Stimulated activated CD4-positive, alpha-beta T cell treated with anti-CD3 and anti-CD28 coated beads, Interleukin-12 subunit alpha, Interleukin-12 subunit beta, amount 100 ng/mL, for 4 hours (primary cell): Measurements from ENCODE around the gene IP6K2.
"Not testable (repeated sequence)": the region's sequence is repeated elsewhere in the genome, so short reads cannot be mapped to it uniquely, and the experiment has no call there.

Experiments used
- DNase-seq: peaks from one replicate; pipeline ENCODE4 v3.0.0-alpha.2; 2020

The IP6K2 gene

GRCh38 chr3:48725185-48725855, 8.3 kb upstream of the IP6K2 start:
- not testable (repeated sequence) for DNase-seq

- no peak for DNase-seq
These were observed 6.7 kb upstream of the IP6K2 start for GRCh38 chr3:48723725-48724124.

- DNase-seq: not testable (repeated sequence)
These were observed 6.3 kb upstream of the IP6K2 start for GRCh38 chr3:48723293-48723692.

- DNase-seq: peak; percentile 24
These were observed 476 bp downstream of the IP6K2 start for GRCh38 chr3:48716508-48716981.

- no peak for DNase-seq
These were observed 1.7 kb downstream of the IP6K2 start for GRCh38 chr3:48715174-48715800.

- DNase-seq: no peak
These were observed 5.3 kb downstream of the IP6K2 start for GRCh38 chr3:48711727-48712126.

GRCh38 chr3:48709051-48709461, 8.0 kb downstream of the IP6K2 start:
- DNase-seq: no peak

- DNase-seq: no peak
These were observed 8.5 kb downstream of the IP6K2 start for GRCh38 chr3:48708481-48708889.

- DNase-seq: no peak
These were observed 9.9 kb downstream of the IP6K2 start for GRCh38 chr3:48707157-48707556.

- DNase-seq: no peak
These were observed 14.6 kb downstream of the IP6K2 start for GRCh38 chr3:48702320-48702920.

- DNase-seq: no peak
These were observed 16.2 kb downstream of the IP6K2 start for GRCh38 chr3:48700731-48701405.

- no peak for DNase-seq
These were observed 18.1 kb downstream of the IP6K2 start for GRCh38 chr3:48698891-48699290.

- no peak for DNase-seq
These were observed 19.1 kb downstream of the IP6K2 start for GRCh38 chr3:48697952-48698351.

- DNase-seq: no peak
These were observed 20.4 kb downstream of the IP6K2 start for GRCh38 chr3:48696601-48697000.

GRCh38 chr3:48696156-48696555, 20.9 kb downstream of the IP6K2 start:
- no peak for DNase-seq

GRCh38 chr3:48695393-48695753, 21.6 kb downstream of the IP6K2 start:
- no peak for DNase-seq

GRCh38 chr3:48694610-48695392, 22.2 kb downstream of the IP6K2 start:
- no peak for DNase-seq

GRCh38 chr3:48693826-48694225, 23.2 kb downstream of the IP6K2 start:
- DNase-seq: no peak

- no peak for DNase-seq
These were observed 24.5 kb downstream of the IP6K2 start for GRCh38 chr3:48692551-48692950.

- DNase-seq: no peak
These were observed 26.1 kb downstream of the IP6K2 start for GRCh38 chr3:48690846-48691458.

GRCh38 chr3:48689384-48689783, 27.6 kb downstream of the IP6K2 start:
- no peak for DNase-seq

- no peak for DNase-seq
These were observed 28.3 kb downstream of the IP6K2 start for GRCh38 chr3:48688737-48689075.
